Loucy (cell line): ENCODE data around the gene ZNF511.

ENCODE experiments used
- H2AFZ ChIP-seq: fragments of 200-600 bp; sonication (generic); 2 replicates; pipeline ENCODE4 v1.6.0; 2016; ENCODE audit warnings: antibody characterized with exemption, mild to moderate bottlenecking, low read length, moderate library complexity
- H3F3A ChIP-seq: fragments of 200-600 bp; 2 replicates; pipeline ENCODE4 v1.6.0; 2016; ENCODE audit warnings: antibody characterized with exemption, low read depth, mild to moderate bottlenecking
- H3K27me3 ChIP-seq: fragments of 200-600 bp; sonication (generic); 2 replicates; pipeline ENCODE4 v1.6.1; 2014; ENCODE audit warnings: low read length, mild to moderate bottlenecking; ENCODE audit not compliant: insufficient read depth, poor library complexity, severe bottlenecking
- H3K36me3 ChIP-seq: fragments of 200-600 bp; sonication (generic); 2 replicates; pipeline ENCODE4 v1.6.1; 2016; ENCODE audit warnings: low read length; ENCODE audit not compliant: insufficient read depth
- H3K4me1 ChIP-seq: fragments of 200-600 bp; sonication (generic); 2 replicates; pipeline ENCODE4 v1.5.1; 2014; ENCODE audit warnings: low read length, mild to moderate bottlenecking; ENCODE audit not compliant: insufficient read depth, poor library complexity, severe bottlenecking
- H3K4me2 ChIP-seq: fragments of 200-600 bp; sonication (generic); 2 replicates; pipeline ENCODE4 v1.6.0; 2014; ENCODE audit warnings: antibody characterized with exemption, low read length, low read depth, mild to moderate bottlenecking; ENCODE audit not compliant: poor library complexity, severe bottlenecking
- H3K4me3 ChIP-seq: fragments of 200-600 bp; sonication (generic); 2 replicates; pipeline ENCODE4 v1.5.1; 2014; ENCODE audit warnings: low read length, mild to moderate bottlenecking, mixed read lengths; ENCODE audit not compliant: poor library complexity, severe bottlenecking
- H3K79me2 ChIP-seq: fragments of 200-600 bp; sonication (generic); 2 replicates; pipeline ENCODE4 v1.6.1; 2014; ENCODE audit warnings: low read length; ENCODE audit not compliant: insufficient read depth
- H3K9ac ChIP-seq: fragments of 200-600 bp; sonication (generic); 2 replicates; pipeline ENCODE4 v1.6.0; 2014; ENCODE audit warnings: mild to moderate bottlenecking, low read depth, low read length, moderate library complexity; ENCODE audit not compliant: poor library complexity, severe bottlenecking
- H3K9me2 ChIP-seq: fragments of 200-600 bp; sonication (generic); replicated peaks from 2 replicates; pipeline ENCODE4 v1.6.1; 2016; ENCODE audit warnings: low read depth, low read length, mixed read lengths
- H3K9me3 ChIP-seq: fragments of 200-600 bp; sonication (generic); 2 replicates; pipeline ENCODE4 v1.6.1; 2014; ENCODE audit warnings: mild to moderate bottlenecking, antibody characterized with exemption, low read length, low read depth; ENCODE audit not compliant: insufficient read depth
- H4K20me1 ChIP-seq: fragments of 200-600 bp; sonication (generic); 2 replicates; pipeline ENCODE4 v1.6.0; 2014; ENCODE audit warnings: antibody characterized with exemption, low read length, mild to moderate bottlenecking; ENCODE audit not compliant: insufficient read depth, poor library complexity, severe bottlenecking
- CTCF ChIP-seq: fragments of 200-600 bp; sonication (generic); conservative IDR thresholded peaks from 2 replicates; pipeline ENCODE4 v1.5.1; 2014; ENCODE audit warnings: mild to moderate bottlenecking, antibody characterized with exemption, low read length
- EZH2phosphoT487 ChIP-seq: fragments of 200-600 bp; IDR thresholded peaks from 2 replicates; pipeline ENCODE4 v1.6.1; 2018; ENCODE audit warnings: antibody characterized with exemption, mild to moderate bottlenecking, moderate library complexity, borderline replicate concordance

ZNF511 gene

GRCh38 chr10:133309100-133309719 lies 496 bp downstream of the ZNF511 start:
- Histone ChIP-seq H3K27me3 (no peaks in the 10 kb centered on the region), H3K4me2 (peak overlapping the region; percentile 91), H3F3A (no peaks in the 10 kb centered on the region; the same call in 1 of the 2 replicates), H4K20me1 (peaks cover 11% of the 10 kb centered on the region), H3K9me2 (no peaks in the 10 kb centered on the region), H3K4me3 (peak overlapping the region; percentile 96), H3K9me3 (no peaks in the 10 kb centered on the region), H3K9ac (peak overlapping the region; percentile 82), H3K79me2 (peaks cover 41% of the 10 kb centered on the region), H2AFZ (0 out of 2 replicates have a peak overlapping the region, but pooled peaks have one; percentile 78), H3K36me3 (no peaks in the 10 kb centered on the region), H3K4me1 (peaks cover 17% of the 10 kb centered on the region)
- TF ChIP-seq CTCF (no peak), EZH2phosphoT487 (no peak)

- Histone ChIP-seq H2AFZ (no peak overlapping the region), H3K4me1 (peaks cover 17% of the 10 kb centered on the region), H3K9me2 (no peaks in the 10 kb centered on the region), H4K20me1 (peaks cover 11% of the 10 kb centered on the region), H3K4me3 (peak overlapping the region; percentile 96), H3K9me3 (no peaks in the 10 kb centered on the region), H3K27me3 (no peaks in the 10 kb centered on the region), H3K9ac (no peak overlapping the region), H3K79me2 (peaks cover 39% of the 10 kb centered on the region), H3F3A (no peaks in the 10 kb centered on the region; the same call in 1 of the 2 replicates), H3K36me3 (no peaks in the 10 kb centered on the region), H3K4me2 (peak overlapping the region; percentile 54)
- TF ChIP-seq CTCF (no peak), EZH2phosphoT487 (no peak)
These were observed 1.1 kb downstream of the ZNF511 start for GRCh38 chr10:133309720-133310398.

GRCh38 chr10:133310399-133310755 lies 1.7 kb downstream of the ZNF511 start:
- no peaks in the 10 kb centered on the region for H3K9me2 ChIP-seq
- peaks cover 17% of the 10 kb centered on the region for H3K4me1 ChIP-seq
- no peak overlapping the region for H3K4me3 ChIP-seq
- no peak overlapping the region for H2AFZ ChIP-seq
- no peaks in the 10 kb centered on the region for H3K9me3 ChIP-seq
- H3K9ac ChIP-seq = no peak overlapping the region
- TF ChIP-seq CTCF = no peak
- no peak for TF ChIP-seq EZH2phosphoT487
- H3F3A ChIP-seq = no peaks in the 10 kb centered on the region; the same call in 1 of the 2 replicates
- peaks cover 36% of the 10 kb centered on the region for H3K79me2 ChIP-seq
- peak overlapping the region; percentile 54 for H3K4me2 ChIP-seq
- H4K20me1 ChIP-seq = peaks cover 11% of the 10 kb centered on the region
- H3K36me3 ChIP-seq = no peaks in the 10 kb centered on the region
- H3K27me3 ChIP-seq = no peaks in the 10 kb centered on the region
